Muscle layer of duodenum (tissue), 2 donors: ENCODE results near the gene SQOR.

Experiments
- H3K27ac ChIP-seq: one replicate; pipeline ENCODE4 v1.7.0; 2013; ENCODE audit warnings: mild to moderate bottlenecking, low read length
- H3K27me3 ChIP-seq: one replicate; pipeline ENCODE4 v1.7.0; 2013; ENCODE audit warnings: low read depth, mild to moderate bottlenecking, control low read depth, low read length
- H3K36me3 ChIP-seq, 2 donors: one replicate each; pipeline ENCODE4 v1.7.0; 2013; ENCODE audit warnings: low read length in 2 of 2, control low read depth in 1 of 2, mild to moderate bottlenecking in 1 of 2; ENCODE audit not compliant: insufficient read depth in 2 of 2, control insufficient read depth in 1 of 2
- H3K4me1 ChIP-seq, 2 donors: one replicate each; pipeline ENCODE4 v1.7.0; 2013; ENCODE audit warnings: low read length in 2 of 2, mild to moderate bottlenecking in 2 of 2, control low read depth in 1 of 2, moderate library complexity in 1 of 2; ENCODE audit not compliant: insufficient read depth in 2 of 2, control insufficient read depth in 1 of 2
- H3K4me3 ChIP-seq, 2 donors: one replicate each; pipeline ENCODE4 v1.7.0; 2013; ENCODE audit warnings: low read length in 2 of 2, low read depth in 1 of 2, mild to moderate bottlenecking in 1 of 2
- H3K9me3 ChIP-seq, 2 donors: one replicate each; pipeline ENCODE4 v1.7.0; 2013; ENCODE audit warnings: low read length in 2 of 2, control low read depth in 1 of 2, mild to moderate bottlenecking in 1 of 2; ENCODE audit not compliant: control insufficient read depth in 1 of 2
- donor health status: healthy.

The SQOR gene

DNA sequence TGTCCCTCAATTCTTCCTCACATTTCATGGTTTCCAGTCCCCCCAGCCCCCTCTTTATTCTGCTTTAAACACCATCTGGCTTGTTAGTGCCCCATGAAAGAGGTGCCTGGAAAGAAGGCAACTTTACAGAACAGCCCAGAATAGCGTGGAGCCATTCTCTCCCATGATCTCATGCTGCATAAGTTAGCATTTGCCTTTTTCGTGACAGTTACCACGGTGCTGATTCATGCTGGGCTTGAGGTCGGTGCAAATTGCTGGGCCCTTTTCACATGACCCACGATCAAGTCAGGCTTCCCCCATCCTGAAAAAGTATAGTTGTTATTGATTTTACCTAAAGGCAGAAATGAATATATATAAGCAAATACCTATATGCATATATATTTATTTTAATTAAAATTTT is 29.6 kb downstream of the SQOR start:
- Histone ChIP-seq H3K36me3 (peaks cover 32 to 38% of the 10 kb centered on the region in 2 donors), H3K27ac (no peak overlapping the region), H3K4me1 (no peaks in the 10 kb centered on the region), H3K27me3 (no peaks in the 10 kb centered on the region), H3K4me3 (no peak overlapping the region), H3K9me3 (no peaks in the 10 kb centered on the region)

DNA sequence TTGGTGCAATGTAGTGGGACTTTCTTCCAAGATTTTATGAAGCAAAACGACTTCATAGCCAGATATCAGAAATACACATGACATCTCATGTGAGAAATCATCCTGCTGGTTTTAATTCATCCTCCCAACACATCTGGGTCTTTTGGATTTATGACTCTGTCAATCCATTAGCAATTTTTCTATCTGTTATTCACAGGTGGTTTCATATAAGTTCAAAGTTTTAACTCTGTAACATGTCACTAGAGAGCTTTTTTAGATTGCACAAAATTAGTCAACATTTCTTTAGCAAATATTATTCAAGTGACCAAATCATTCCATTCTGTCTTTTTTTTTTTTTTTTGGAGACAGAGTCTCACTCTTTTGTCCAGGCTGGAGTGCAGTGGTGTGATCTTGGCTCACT is 30.4 kb downstream of the SQOR start:
- Histone ChIP-seq H3K9me3 (no peaks in the 10 kb centered on the region), H3K27ac (no peak overlapping the region), H3K27me3 (no peaks in the 10 kb centered on the region), H3K4me1 (no peaks in the 10 kb centered on the region), H3K4me3 (no peak overlapping the region), H3K36me3 (peaks cover 35 to 45% of the 10 kb centered on the region in 2 donors)

GRCh38 chr15:45666119-45666875 is 31.5 kb downstream of the SQOR start:
- Histone ChIP-seq H3K27me3 (no peaks in the 10 kb centered on the region), H3K4me3 (no peak overlapping the region), H3K27ac (no peak overlapping the region), H3K9me3 (no peaks in the 10 kb centered on the region), H3K36me3 (peaks cover 42 to 51% of the 10 kb centered on the region in 2 donors), H3K4me1 (no peaks in the 10 kb centered on the region)

DNA sequence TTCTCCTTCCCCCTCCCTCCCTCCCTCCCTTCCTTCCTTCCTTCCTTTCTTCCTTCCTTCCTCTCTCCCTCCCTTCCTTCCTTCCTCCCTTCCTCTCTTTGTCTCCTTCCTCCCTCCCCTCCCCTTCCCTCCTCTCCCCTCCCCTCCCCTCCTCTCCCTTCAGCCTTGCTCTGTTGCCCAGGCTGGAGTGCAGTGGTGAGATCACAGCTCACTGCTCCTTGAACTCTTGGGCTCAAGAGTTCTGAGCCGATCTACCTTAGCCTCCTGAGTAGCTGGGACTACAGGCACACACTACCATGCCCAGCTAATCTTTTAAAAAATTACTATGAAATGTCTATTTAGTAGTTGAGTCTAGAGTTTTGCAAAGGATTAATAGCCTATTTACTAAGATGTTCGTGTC is 32.2 kb downstream of the SQOR start:
- peaks cover 43 to 51% of the 10 kb centered on the region in 2 donors for H3K36me3 ChIP-seq
- no peak overlapping the region for H3K4me3 ChIP-seq
- no peaks in the 10 kb centered on the region for H3K27me3 ChIP-seq
- no peaks in the 10 kb centered on the region for H3K4me1 ChIP-seq
- H3K9me3 ChIP-seq = no peaks in the 10 kb centered on the region
- H3K27ac ChIP-seq = no peak overlapping the region

DNA sequence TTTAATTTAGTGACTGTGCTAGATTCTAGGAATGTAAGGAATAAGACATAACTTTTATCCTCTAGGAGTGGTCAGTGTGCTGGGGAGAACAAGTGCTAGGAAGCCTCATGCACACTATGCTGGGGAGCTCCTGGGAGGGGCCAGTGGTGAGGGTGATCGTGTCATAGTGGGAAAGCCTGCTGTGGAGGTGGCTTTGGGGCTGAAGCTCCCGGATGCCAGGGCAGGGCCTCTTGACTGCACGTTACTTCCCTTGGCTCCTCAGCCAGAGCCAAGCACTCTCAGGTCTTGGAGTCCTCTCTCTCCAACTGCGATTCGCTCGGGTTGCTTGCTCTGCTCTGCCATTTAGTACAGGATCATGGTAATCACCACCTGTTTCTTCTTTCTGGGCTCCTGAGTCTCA is 33.6 kb downstream of the SQOR start:
- Histone ChIP-seq H3K4me1 (no peaks in the 10 kb centered on the region), H3K4me3 (no peak overlapping the region), H3K36me3 (peaks cover 42% of the 10 kb centered on the region in 2 donors), H3K27ac (no peak overlapping the region), H3K9me3 (no peaks in the 10 kb centered on the region), H3K27me3 (no peaks in the 10 kb centered on the region)

- Histone ChIP-seq H3K9me3 (no peaks in the 10 kb centered on the region), H3K27me3 (no peaks in the 10 kb centered on the region), H3K36me3 (peaks cover 32 to 48% of the 10 kb centered on the region in 2 donors), H3K4me3 (no peak overlapping the region), H3K27ac (no peak overlapping the region), H3K4me1 (no peaks in the 10 kb centered on the region)
These were observed 34.6 kb downstream of the SQOR start for GRCh38 chr15:45669422-45669821.

GRCh38 chr15:45670091-45670490 is 35.3 kb downstream of the SQOR start:
- Histone ChIP-seq H3K4me1 (no peaks in the 10 kb centered on the region), H3K27me3 (no peaks in the 10 kb centered on the region), H3K27ac (no peak overlapping the region), H3K4me3 (no peak overlapping the region), H3K9me3 (no peaks in the 10 kb centered on the region), H3K36me3 (peaks cover 34 to 50% of the 10 kb centered on the region in 2 donors)

GRCh38 chr15:45670511-45670910 is 35.7 kb downstream of the SQOR start:
- Histone ChIP-seq H3K4me1 (no peaks in the 10 kb centered on the region), H3K27me3 (no peaks in the 10 kb centered on the region), H3K36me3 (peaks cover 34 to 54% of the 10 kb centered on the region in 2 donors), H3K9me3 (no peaks in the 10 kb centered on the region), H3K4me3 (no peak overlapping the region), H3K27ac (no peak overlapping the region)

DNA sequence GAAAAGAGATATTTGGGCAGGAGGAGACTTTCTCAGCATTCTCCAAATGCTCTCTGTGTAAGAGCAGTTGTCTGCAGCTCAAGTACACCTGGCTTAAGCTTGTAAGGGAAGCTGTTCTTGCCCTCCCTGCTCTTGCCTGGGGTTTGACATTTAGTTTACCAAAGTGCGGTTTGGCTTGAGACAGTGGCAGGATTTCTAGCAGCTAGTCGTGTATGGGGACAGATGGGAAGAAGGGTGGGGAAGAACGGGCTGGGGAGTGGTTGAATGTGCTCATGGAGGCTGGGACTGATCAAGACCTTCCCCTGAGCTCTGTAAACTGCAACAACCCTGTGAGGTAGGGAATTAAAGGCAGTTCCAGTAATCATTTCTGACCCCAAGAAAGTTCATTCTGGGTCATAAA is 39.8 kb downstream of the SQOR start:
- Histone ChIP-seq H3K9me3 (no peaks in the 10 kb centered on the region), H3K27ac (no peak overlapping the region), H3K4me3 (no peak overlapping the region), H3K36me3 (peaks cover 39 to 64% of the 10 kb centered on the region in 2 donors), H3K27me3 (no peaks in the 10 kb centered on the region), H3K4me1 (no peaks in the 10 kb centered on the region)

- H3K9me3 ChIP-seq = no peaks in the 10 kb centered on the region
- peaks cover 36 to 58% of the 10 kb centered on the region in 2 donors for H3K36me3 ChIP-seq
- no peak overlapping the region for H3K27ac ChIP-seq
- no peak overlapping the region for H3K4me3 ChIP-seq
- no peaks in the 10 kb centered on the region for H3K4me1 ChIP-seq
- H3K27me3 ChIP-seq = no peaks in the 10 kb centered on the region
These were observed 43.0 kb downstream of the SQOR start for GRCh38 chr15:45677797-45678196.

DNA sequence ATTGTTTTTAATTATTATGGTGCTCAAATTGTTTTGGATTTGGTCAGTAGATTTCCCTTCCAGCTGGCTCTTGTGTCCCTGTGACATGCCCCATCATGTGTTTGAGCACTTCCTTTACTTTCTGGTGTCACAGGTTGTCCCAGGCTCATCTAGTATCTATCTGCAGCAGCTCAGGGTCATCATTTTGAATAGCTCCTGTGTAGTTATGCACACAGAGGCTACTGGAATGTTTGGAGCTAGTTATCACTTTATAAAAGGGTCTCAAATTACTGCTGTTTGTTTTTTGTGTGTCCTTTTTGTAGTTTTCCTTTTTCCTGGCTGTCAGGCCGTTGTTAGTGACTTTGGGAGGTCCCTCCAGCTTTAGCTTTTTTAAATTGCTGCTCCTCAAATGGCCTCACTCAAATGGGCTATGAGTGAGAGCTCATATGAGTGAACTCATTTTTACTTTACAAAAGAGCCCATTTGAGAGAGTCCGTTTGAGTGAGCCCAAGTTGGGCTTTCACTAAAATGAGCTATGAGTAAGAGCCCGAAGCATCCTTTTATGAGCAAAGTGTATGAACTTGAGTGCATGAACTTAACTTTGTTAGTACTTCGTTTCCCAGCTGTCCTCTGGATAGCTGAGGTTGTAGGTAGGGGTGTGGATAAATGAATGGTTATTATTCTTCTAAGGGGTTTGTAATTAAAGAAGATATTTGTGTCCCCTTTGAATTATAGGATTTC is 43.8 kb downstream of the SQOR start:
- H3K9me3 ChIP-seq = no peaks in the 10 kb centered on the region

More for the DNA sequence above, 43.8 kb downstream of the SQOR start:
- Histone ChIP-seq H3K36me3 (peaks cover 42 to 60% of the 10 kb centered on the region in 2 donors), H3K27ac (no peak overlapping the region), H3K4me3 (no peak overlapping the region), H3K4me1 (no peaks in the 10 kb centered on the region), H3K27me3 (no peaks in the 10 kb centered on the region)
